IMR-90 (cell line): Measurements from ENCODE around the gene MMP2. TPM values are rescaled to one million over a fixed set of nuclear protein-coding genes. Genes with fewer than 3 reads are reported as not detected.
A peak's percentile ranks its signal among the peaks of the same experiment; 100 is the strongest.

Experiments used
- ATAC-seq: fragments of 200-7000 bp; cut with Tn5 transposase; 2 replicates; pipeline ENCODE4 v1.9.1; 2020; ENCODE audit warnings: low read depth, mild to moderate bottlenecking, moderate library complexity
- BruUV-seq: library from RNA; stranded (reverse); fragments of 400-500 nt; replicated peaks from 2 replicates; lab custom pipeline; 2021; lab: Mats Ljungman, UMichigan
- CTCF ChIA-PET: fragments of 300-600 bp; formaldehyde crosslinking; extraction: SDS; loops from one replicate; lab custom pipeline; 2021; ENCODE audit warnings: antibody characterized with exemption; lab: Yijun Ruan, JAX
- POLR2A ChIA-PET: fragments of 300-600 bp; sonication (Branson Sonifier 250); formaldehyde crosslinking; loops from one replicate; lab custom pipeline; 2022; ENCODE audit warnings: antibody characterized with exemption; ENCODE audit not compliant: unreplicated experiment; lab: Charles Lee
- DNase-seq: peaks from one replicate; pipeline ENCODE4 v3.0.0; 2013
- H2AFZ ChIP-seq: replicated peaks from 2 replicates; pipeline ENCODE3; 2013; ENCODE audit warnings: low read length, mild to moderate bottlenecking; ENCODE audit not compliant: poor library complexity
- H2AK5ac ChIP-seq: 2 replicates; pipeline ENCODE4 v1.6.1; 2013; ENCODE audit warnings: low read depth, low read length, inconsistent platforms
- H2AK9ac ChIP-seq: replicated peaks from 2 replicates; pipeline ENCODE3; 2013; ENCODE audit warnings: mild to moderate bottlenecking, low read depth, low read length, moderate library complexity; ENCODE audit not compliant: poor library complexity
- H2BK120ac ChIP-seq: 2 replicates; pipeline ENCODE4 v1.6.1; 2013; ENCODE audit warnings: low read depth, low read length, inconsistent platforms
- H2BK15ac ChIP-seq: 3 replicates; pipeline ENCODE4 v1.6.1; 2013; ENCODE audit warnings: low read depth, low read length, inconsistent platforms
- H2BK20ac ChIP-seq: 2 replicates; pipeline ENCODE4 v1.6.1; 2013; ENCODE audit warnings: low read depth, mild to moderate bottlenecking, inconsistent platforms, low read length, moderate library complexity
- H2BK5ac ChIP-seq: 2 replicates; pipeline ENCODE4 v1.6.1; 2013; ENCODE audit warnings: mild to moderate bottlenecking, low read depth, low read length, inconsistent platforms; ENCODE audit not compliant: poor library complexity, severe bottlenecking
- H3K14ac ChIP-seq: replicated peaks from 2 replicates; pipeline ENCODE4 v1.6.1; 2013; ENCODE audit warnings: low read depth, low read length, inconsistent platforms
- H3K18ac ChIP-seq: 2 replicates; pipeline ENCODE4 v1.6.1; 2013; ENCODE audit warnings: low read depth, low read length, control low read depth
- H3K23ac ChIP-seq: 2 replicates; pipeline ENCODE4 v1.6.1; 2013; ENCODE audit warnings: low read depth, low read length, inconsistent platforms
- H3K27ac ChIP-seq: 2 replicates; pipeline ENCODE4 v1.5.1; 2013; ENCODE audit warnings: mild to moderate bottlenecking, control low read depth, low read length; ENCODE audit not compliant: insufficient read depth
- H3K27me3 ChIP-seq: 2 replicates; pipeline ENCODE4 v1.6.1; 2013; ENCODE audit warnings: low read length; ENCODE audit not compliant: control insufficient read depth, insufficient read depth
- H3K36me3 ChIP-seq: 2 replicates; pipeline ENCODE4 v1.6.1; 2013; ENCODE audit warnings: low read length, mixed read lengths; ENCODE audit not compliant: control insufficient read depth, insufficient read depth
- H3K4ac ChIP-seq: 2 replicates; pipeline ENCODE4 v1.6.1; 2013; ENCODE audit warnings: low read depth, low read length, inconsistent platforms
- H3K4me1 ChIP-seq: 2 replicates; pipeline ENCODE4 v1.6.1; 2013; ENCODE audit warnings: low read length, mixed read lengths; ENCODE audit not compliant: control insufficient read depth, insufficient read depth
- H3K4me2 ChIP-seq: 2 replicates; pipeline ENCODE4 v1.6.1; 2013; ENCODE audit warnings: low read depth, mild to moderate bottlenecking, control low read depth, low read length, moderate library complexity
- H3K4me3 ChIP-seq: 2 replicates; pipeline ENCODE4 v1.5.1; 2013; ENCODE audit warnings: low read depth, mild to moderate bottlenecking, control low read depth, low read length, moderate library complexity; ENCODE audit not compliant: insufficient read depth
- H3K56ac ChIP-seq: 2 replicates; pipeline ENCODE4 v1.6.1; 2013; ENCODE audit warnings: low read length, inconsistent platforms; ENCODE audit not compliant: insufficient read depth; ENCODE audit errors: extremely low read depth
- H3K79me1 ChIP-seq, 2 experiments: 2 replicates each; pipeline ENCODE4 v1.6.1; 2013; ENCODE audit warnings: low read length in 2 of 2, inconsistent platforms in 1 of 2, low read depth in 1 of 2
- H3K9ac ChIP-seq: 2 replicates; pipeline ENCODE4 v1.6.1; 2013; ENCODE audit warnings: low read depth, low read length, control low read depth
- H3K9me1 ChIP-seq: 2 replicates; pipeline ENCODE4 v1.6.1; 2013; ENCODE audit warnings: low read length, inconsistent platforms; ENCODE audit not compliant: insufficient read depth
- H3K9me3 ChIP-seq: 2 replicates; pipeline ENCODE4 v1.6.1; 2013; ENCODE audit warnings: low read length; ENCODE audit not compliant: control insufficient read depth, insufficient read depth
- H4K20me1 ChIP-seq: 2 replicates; pipeline ENCODE4 v1.6.1; 2013; ENCODE audit warnings: low read length, inconsistent platforms; ENCODE audit not compliant: insufficient read depth
- H4K5ac ChIP-seq: 2 replicates; pipeline ENCODE4 v1.6.1; 2013; ENCODE audit warnings: mild to moderate bottlenecking, low read depth, low read length, control low read depth
- H4K8ac ChIP-seq, 2 experiments: 2 replicates each; pipeline ENCODE4 v1.6.1; 2013; ENCODE audit warnings: low read depth in 2 of 2, low read length in 2 of 2, control low read depth in 1 of 2, inconsistent platforms in 1 of 2
- H4K91ac ChIP-seq: 2 replicates; pipeline ENCODE4 v1.6.1; 2013; ENCODE audit warnings: low read depth, low read length, inconsistent platforms; ENCODE audit not compliant: insufficient read depth
- CEBPB ChIP-seq: IDR thresholded peaks from 2 replicates; pipeline ENCODE4 v1.6.1; 2012; ENCODE audit warnings: low read depth, low read length, improper control_type of control experiment
- FOS ChIP-seq: fragments of 150-350 bp; IDR thresholded peaks from 2 replicates; pipeline ENCODE4 v1.6.1; 2016; ENCODE audit warnings: low read depth, low read length
- USF2 ChIP-seq: fragments of 150-350 bp; IDR thresholded peaks from 2 replicates; pipeline ENCODE4 v1.6.1; 2017; ENCODE audit warnings: mild to moderate bottlenecking, antibody characterized with exemption, low read length, low read depth
- WGBS, 2 experiments: methylation state at CpG; one replicate each; pipeline versions ENCODE4 v1.1.5 to v1.1.7; 2013; ENCODE audit warnings: missing lambda C conversion rate in 2 of 2; ENCODE audit not compliant: insufficient read length in 1 of 2; ENCODE audit errors: extremely low coverage in 2 of 2; 5-methylcytosine and 5-hydroxymethylcytosine counted together
- dilution Hi-C: fragments of 300-500 bp; cut with HindIII; formaldehyde crosslinking; loops from one replicate; pipeline ENCODE4 v1.14.3; 2018; ENCODE audit warnings: low sequenced_read_pairs; ENCODE audit not compliant: unreplicated experiment
- in situ Hi-C: fragments of 300-500 bp; cut with MboI; formaldehyde crosslinking; loops from 3 replicates; pipeline ENCODE4 v1.14.3; 2019; ENCODE audit warnings: low sequenced_read_pairs, inconsistent platforms, mixed read lengths
- intact Hi-C: fragments of 100-400 bp; cut with micrococcal nuclease; formaldehyde crosslinking; loops from 2 replicates; pipeline ENCODE4 v1.10.0; 2022
- polyA plus RNA-seq, 3 experiments: library from polyadenylated mRNA; depleted of rRNA; stranded (reverse); fragments of >200 nt; gene quantifications; 2 replicates each; pipeline ENCODE4 v1.2.3, GENCODE V29; 2012; ENCODE audit warnings: low replicate concordance in 1 of 3
- total RNA-seq: library from RNA; depleted of rRNA; stranded (reverse); fragments of >200 nt; gene quantifications from 2 replicates; pipeline ENCODE4 v1.2.3, GENCODE V29; 2012
- TF ChIP-seq, protein P1 (sequence below): conservative IDR thresholded peaks from 2 replicates; pipeline ENCODE4 v1.5.1; 2012; ENCODE audit warnings: mild to moderate bottlenecking, low read depth, low read length, improper control_type of control experiment

MMP2 gene
- total and polyA plus RNA-seq, 2 of the 4 experiments (the other 2 are of a cell fraction) = 240 to 574 TPM

GRCh38 chr16:55503726-55504550, 24.9 kb downstream of the MMP2 start:
- no peak overlapping the region for H4K5ac ChIP-seq
- ChIA-PET CTCF (interaction anchor here (0.6 to 1.3 kb wide), 2 partner anchors 11 to 154 kb away, joined by 3 read pairs; no protein-coding TSS in a partner anchor), POLR2A (no interaction called here)
- ATAC-seq = no peak
- no peak overlapping the region; the same call in 1 of the 2 replicates for H3K18ac ChIP-seq
- peak overlapping the region; percentile 33; the same call in 1 of the 3 replicates for H2BK15ac ChIP-seq
- dilution Hi-C loops (no loop called here), intact Hi-C loops (no loop called here), in situ Hi-C loops (no loop called here)
- H3K4me1 ChIP-seq = peaks cover 31% of the 10 kb centered on the region
- H2AK9ac ChIP-seq = no peak overlapping the region
- H3K27ac ChIP-seq = peak overlapping the region; percentile 5; the same call in 1 of the 2 replicates
- no peak overlapping the region for H3K9ac ChIP-seq
- H3K9me3 ChIP-seq = no peaks in the 10 kb centered on the region
- H2AFZ ChIP-seq = no peak overlapping the region
- peaks cover 3% of the 10 kb centered on the region for H4K20me1 ChIP-seq
- H3K4ac ChIP-seq = peak overlapping the region; percentile 45
- no peak overlapping the region for H3K4me2 ChIP-seq
- peak overlapping the region; percentile 67; the same call in 1 of the 2 replicates for H2AK5ac ChIP-seq
- peaks cover 15% of the 10 kb centered on the region for H3K9me1 ChIP-seq
- no peak overlapping the region for H4K91ac ChIP-seq
- no peak overlapping the region for H2BK5ac ChIP-seq
- 0 out of 2 replicates have a peak overlapping the region, but pooled peaks have one; percentile 26 for H2BK20ac ChIP-seq
- no peak overlapping the region for H3K56ac ChIP-seq
- no peak for TF ChIP-seq USF2
- no peak for TF ChIP-seq CEBPB
- TF ChIP-seq FOS = no peak
- TF ChIP-seq, protein P1, sequence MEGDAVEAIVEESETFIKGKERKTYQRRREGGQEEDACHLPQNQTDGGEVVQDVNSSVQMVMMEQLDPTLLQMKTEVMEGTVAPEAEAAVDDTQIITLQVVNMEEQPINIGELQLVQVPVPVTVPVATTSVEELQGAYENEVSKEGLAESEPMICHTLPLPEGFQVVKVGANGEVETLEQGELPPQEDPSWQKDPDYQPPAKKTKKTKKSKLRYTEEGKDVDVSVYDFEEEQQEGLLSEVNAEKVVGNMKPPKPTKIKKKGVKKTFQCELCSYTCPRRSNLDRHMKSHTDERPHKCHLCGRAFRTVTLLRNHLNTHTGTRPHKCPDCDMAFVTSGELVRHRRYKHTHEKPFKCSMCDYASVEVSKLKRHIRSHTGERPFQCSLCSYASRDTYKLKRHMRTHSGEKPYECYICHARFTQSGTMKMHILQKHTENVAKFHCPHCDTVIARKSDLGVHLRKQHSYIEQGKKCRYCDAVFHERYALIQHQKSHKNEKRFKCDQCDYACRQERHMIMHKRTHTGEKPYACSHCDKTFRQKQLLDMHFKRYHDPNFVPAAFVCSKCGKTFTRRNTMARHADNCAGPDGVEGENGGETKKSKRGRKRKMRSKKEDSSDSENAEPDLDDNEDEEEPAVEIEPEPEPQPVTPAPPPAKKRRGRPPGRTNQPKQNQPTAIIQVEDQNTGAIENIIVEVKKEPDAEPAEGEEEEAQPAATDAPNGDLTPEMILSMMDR = no peak
- peaks cover 0 to 20% of the 10 kb centered on the region in 2 experiments; a peak in 2 of 4 replicates for H3K79me1 ChIP-seq
- peak overlapping the region; percentile 23; the same call in 1 of the 2 replicates for H3K23ac ChIP-seq
- H3K27me3 ChIP-seq = no peaks in the 10 kb centered on the region
- H3K36me3 ChIP-seq = peaks cover 63% of the 10 kb centered on the region
- 100% methylated on average over 1 of the region's 8 CpGs; no CpG with 5 or more reads in 1 of the 2 experiments for WGBS, 2 experiments
- H4K8ac ChIP-seq = no peak overlapping the region
- no peak overlapping the region; the same call in 1 of the 2 replicates for H3K14ac ChIP-seq
- H2BK120ac ChIP-seq = no peak overlapping the region
- no TSS peak for BruUV-seq
- H3K4me3 ChIP-seq = no peak overlapping the region
- no peak for DNase-seq
